Measurements from ENCODE around the gene ABHD14A. TPM values are rescaled to one million over a fixed set of nuclear protein-coding genes. Genes with fewer than 3 reads are reported as not detected.

Gene ABHD14A
- total RNA-seq, 4 donors from 2014 or later, result 4.3 to 14.2 (median 9.4) TPM

DNA sequence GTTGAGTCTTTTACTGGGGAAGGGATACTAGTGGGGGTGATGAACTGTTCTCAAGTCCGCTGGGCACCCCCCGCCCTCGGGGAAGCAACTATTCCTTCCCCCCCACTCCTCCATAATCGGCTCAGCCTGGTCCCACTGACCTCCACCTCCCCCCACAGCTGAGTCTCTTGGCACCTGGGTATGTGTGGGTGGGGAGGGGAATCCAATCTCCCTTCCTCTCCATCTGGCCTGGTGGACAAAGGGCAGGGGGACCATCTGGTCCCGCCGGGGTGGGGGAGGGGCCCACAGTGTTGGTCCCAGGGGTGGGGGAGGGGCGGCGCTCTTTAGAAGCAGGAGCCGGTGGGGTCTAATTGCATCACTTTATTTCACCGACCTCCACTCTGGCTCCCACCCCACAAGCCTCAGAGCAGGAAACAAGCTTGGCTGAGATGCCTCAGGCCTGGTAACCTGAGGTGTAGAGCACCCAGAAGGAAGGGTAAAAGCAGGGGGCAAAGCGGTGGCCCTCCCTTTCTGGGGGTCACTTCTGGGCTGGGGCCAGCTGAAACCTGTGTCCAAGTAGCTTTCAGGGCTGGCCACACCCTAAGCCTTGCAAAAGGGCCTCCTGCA is 6.6 kb upstream of the ABHD14A start:
- no peak for DNase-seq
- 0 to 33% methylated on average over 2 of the region's 11 CpGs for WGBS, 2 donors
- peak overlapping the region; percentile 77 to 95 (median 91) for H3K27ac ChIP-seq
- intact Hi-C loops (cut with DNase I), result no loop called here
- TF ChIP-seq, protein P1, sequence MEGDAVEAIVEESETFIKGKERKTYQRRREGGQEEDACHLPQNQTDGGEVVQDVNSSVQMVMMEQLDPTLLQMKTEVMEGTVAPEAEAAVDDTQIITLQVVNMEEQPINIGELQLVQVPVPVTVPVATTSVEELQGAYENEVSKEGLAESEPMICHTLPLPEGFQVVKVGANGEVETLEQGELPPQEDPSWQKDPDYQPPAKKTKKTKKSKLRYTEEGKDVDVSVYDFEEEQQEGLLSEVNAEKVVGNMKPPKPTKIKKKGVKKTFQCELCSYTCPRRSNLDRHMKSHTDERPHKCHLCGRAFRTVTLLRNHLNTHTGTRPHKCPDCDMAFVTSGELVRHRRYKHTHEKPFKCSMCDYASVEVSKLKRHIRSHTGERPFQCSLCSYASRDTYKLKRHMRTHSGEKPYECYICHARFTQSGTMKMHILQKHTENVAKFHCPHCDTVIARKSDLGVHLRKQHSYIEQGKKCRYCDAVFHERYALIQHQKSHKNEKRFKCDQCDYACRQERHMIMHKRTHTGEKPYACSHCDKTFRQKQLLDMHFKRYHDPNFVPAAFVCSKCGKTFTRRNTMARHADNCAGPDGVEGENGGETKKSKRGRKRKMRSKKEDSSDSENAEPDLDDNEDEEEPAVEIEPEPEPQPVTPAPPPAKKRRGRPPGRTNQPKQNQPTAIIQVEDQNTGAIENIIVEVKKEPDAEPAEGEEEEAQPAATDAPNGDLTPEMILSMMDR (IDR thresholded peaks at IDR 0.05), result no peak
- TF ChIP-seq POLR2A (IDR thresholded peaks at IDR 0.05), result no peak
- no peaks in the 10 kb centered on the region for H3K9me3 ChIP-seq
- H3K36me3 ChIP-seq, result no peaks in the 10 kb centered on the region
- H3K4me3 ChIP-seq, result peak overlapping the region; percentile 60 to 86 (median 78)
- peaks cover 22 to 89% (median 32%) of the 10 kb centered on the region in 3 donors for H3K4me1 ChIP-seq
- H3K27me3 ChIP-seq, result no peaks in the 10 kb centered on the region

DNA sequence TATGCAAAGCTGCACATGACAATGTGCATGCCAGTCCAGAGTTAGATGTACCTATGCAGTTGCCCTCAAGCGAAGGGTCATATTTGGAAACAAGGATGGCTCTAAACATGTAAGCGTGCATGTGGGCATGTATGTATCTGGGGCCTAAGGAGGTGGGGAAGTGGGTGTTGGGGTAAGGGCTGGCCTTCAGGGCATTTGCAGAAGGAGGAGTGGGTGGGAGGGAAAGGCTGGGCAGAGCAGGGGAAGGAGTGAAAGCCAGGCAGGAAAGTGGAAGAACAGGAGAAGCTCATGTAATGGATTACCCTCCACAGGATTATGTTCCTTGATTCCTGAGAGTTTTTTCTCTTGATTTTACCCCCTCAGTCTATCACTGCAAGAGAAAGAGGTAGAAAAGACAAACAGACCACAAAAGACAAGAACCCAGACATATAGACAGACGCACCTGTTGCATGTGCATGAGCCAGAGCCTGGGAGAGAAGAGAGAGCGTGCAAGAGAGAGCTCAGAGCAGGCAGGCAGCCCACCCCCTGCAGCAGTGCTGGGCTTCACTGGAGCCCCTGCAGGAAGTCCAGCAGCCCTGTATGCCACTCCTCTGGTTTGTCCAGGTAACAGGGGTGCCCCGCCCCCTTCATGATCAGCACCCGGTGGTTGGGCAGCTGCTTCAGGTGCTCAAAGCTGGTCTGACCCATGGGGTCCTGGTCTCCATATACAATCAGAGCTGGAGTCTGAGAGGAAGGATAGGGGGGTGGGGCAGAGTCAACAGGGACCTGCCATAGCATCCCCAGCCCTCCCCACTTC is 5.8 kb upstream of the ABHD14A start:
- Histone ChIP-seq H3K27me3 (no peaks in the 10 kb centered on the region), H3K9me3 (no peaks in the 10 kb centered on the region), H3K4me1 (peaks cover 23 to 93% (median 33%) of the 10 kb centered on the region in 3 donors), H3K36me3 (no peaks in the 10 kb centered on the region), H3K4me3 (no peak overlapping the region), H3K27ac (peak overlapping the region in 2 of 4 donors; percentile 92 to 95)
- intact Hi-C loops (cut with DNase I), result no loop called here
- TF ChIP-seq POLR2A (IDR thresholded peaks at IDR 0.05), result no peak
- TF ChIP-seq, protein P1 (IDR thresholded peaks at IDR 0.05), result no peak
- WGBS, 2 donors, result 82 to 88% methylated on average over 3 to 6 of the region's 6 CpGs
- no peak for DNase-seq

DNA sequence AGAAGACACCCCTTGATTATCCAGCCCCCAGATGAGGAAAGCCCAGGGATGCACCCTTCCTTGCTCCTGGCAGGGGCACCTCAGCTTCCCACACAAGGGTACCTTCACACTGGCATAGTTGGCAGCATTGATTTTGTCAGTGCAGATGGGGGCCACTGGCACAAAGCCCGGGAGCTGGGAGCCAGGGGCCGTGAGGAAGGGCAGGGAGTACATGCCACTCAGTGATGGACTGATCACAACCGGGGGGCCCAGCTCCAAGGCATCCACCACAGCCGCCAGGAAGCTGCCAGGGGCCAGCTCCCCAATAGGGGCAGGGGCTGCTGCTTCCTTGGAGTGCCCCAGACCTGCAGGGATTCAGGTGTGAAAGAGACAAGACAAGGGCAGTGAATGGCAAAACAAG is 5.0 kb upstream of the ABHD14A start:
- TF ChIP-seq POLR2A (IDR thresholded peaks at IDR 0.05), result no peak
- TF ChIP-seq, protein P1 (IDR thresholded peaks at IDR 0.05), result no peak
- Histone ChIP-seq H3K4me3 (no peak overlapping the region), H3K27me3 (no peaks in the 10 kb centered on the region), H3K36me3 (no peaks in the 10 kb centered on the region), H3K27ac (no peak overlapping the region), H3K9me3 (no peaks in the 10 kb centered on the region), H3K4me1 (peaks cover 31 to 93% (median 40%) of the 10 kb centered on the region in 3 donors)
- whole genome bisulfite sequencing, 2 donors, result 60 to 83% methylated on average over 1 to 2 of the region's 4 CpGs
- no peak for DNase-seq
- intact Hi-C loops (cut with DNase I), result no loop called here

DNA sequence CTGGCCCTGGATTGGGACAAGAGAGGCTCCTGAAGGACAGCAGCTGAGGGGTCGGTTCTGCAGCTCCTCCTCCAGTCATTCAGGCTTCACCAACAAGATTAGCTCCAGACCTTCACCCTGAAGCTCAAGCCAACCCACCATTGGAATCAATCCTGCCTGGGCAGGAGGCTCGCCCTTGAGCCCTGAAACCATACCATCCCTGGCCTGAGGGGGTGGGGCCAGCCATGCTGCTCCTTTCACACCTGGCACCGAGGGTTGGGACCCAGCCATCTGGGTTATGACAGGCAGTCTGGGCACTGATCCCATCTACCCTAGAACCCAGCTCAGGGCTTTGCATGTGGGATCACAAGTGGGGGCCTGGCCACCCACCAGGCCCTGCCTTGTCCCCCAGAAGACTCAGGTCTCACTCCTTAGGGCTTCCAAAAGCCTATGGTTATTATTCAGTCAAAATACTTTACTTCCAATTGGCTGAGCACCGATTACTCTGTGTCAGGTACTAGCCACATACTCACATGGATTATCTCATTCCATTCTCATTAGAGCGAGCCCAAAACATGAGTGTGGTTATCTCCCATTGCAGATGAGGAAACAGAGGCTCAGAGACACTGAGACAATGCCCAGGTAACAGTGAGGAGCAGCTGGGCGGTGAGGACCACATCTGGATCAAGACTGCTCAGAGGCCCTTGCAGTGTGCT is 4.1 kb upstream of the ABHD14A start:
- H3K27ac ChIP-seq, result peak overlapping the region in 1 of 4 donors; percentile 30
- 39 to 51% methylated on average over 4 of the region's 6 CpGs for WGBS, 2 donors
- intact Hi-C loops (cut with DNase I), result no loop called here
- no peaks in the 10 kb centered on the region for H3K27me3 ChIP-seq
- no peaks in the 10 kb centered on the region for H3K9me3 ChIP-seq
- H3K4me1 ChIP-seq, result peaks cover 38 to 93% (median 42%) of the 10 kb centered on the region in 3 donors
- H3K4me3 ChIP-seq, result no peak overlapping the region
- DNase-seq, result no peak
- no peaks in the 10 kb centered on the region for H3K36me3 ChIP-seq
- TF ChIP-seq POLR2A (IDR thresholded peaks at IDR 0.05), result no peak
- TF ChIP-seq, protein P1 (IDR thresholded peaks at IDR 0.05), result no peak

DNA sequence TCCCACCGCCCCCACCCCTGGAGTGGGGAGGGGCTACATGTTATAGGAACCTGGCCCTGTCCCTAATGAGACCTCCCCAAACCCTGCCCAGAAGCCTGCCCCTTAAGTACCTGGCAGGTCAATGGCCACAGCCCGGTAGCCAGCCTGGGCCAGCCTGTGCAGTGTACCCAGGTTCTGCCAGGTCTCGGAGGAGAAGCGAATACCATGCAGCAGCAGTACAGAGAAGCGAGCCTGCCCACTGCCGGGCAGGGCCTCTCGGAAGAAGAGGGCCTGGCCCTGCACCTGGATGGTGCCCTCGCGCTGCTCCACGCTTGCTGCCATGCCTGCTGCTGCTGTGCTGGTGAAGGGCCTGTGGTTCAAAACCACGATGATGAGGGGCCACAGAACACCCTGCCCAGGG is 3.5 kb upstream of the ABHD14A start:
- TF ChIP-seq, protein P1 (IDR thresholded peaks at IDR 0.05), result no peak
- no peak for TF ChIP-seq POLR2A (IDR thresholded peaks at IDR 0.05)

More for the DNA sequence above, 3.5 kb upstream of the ABHD14A start:
- Histone ChIP-seq H3K27ac (peak overlapping the region in 1 of 4 donors; percentile 30), H3K4me1 (peaks cover 39 to 92% (median 40%) of the 10 kb centered on the region in 3 donors), H3K27me3 (no peaks in the 10 kb centered on the region), H3K36me3 (no peaks in the 10 kb centered on the region), H3K4me3 (no peak overlapping the region), H3K9me3 (no peaks in the 10 kb centered on the region)
- intact Hi-C loops (cut with DNase I), result no loop called here
- 72 to 100% methylated on average over 3 to 9 of the region's 11 CpGs for WGBS, 2 donors
- no peak for DNase-seq
